Neural cell (in vitro differentiated cells): ENCODE measurements around the gene LZTS2. TPM values are rescaled to one million over a fixed set of nuclear protein-coding genes. Genes with fewer than 3 reads are reported as not detected.

Experiments
- H2AFZ ChIP-seq: fragments of 200-600, 300-800 bp; sonication (generic), shearing (Covaris generic); 2 replicates; pipeline ENCODE4 v1.6.0; 2014; ENCODE audit warnings: low read depth, mild to moderate bottlenecking, antibody characterized with exemption, low read length, moderate library complexity
- H3F3A ChIP-seq: fragments of 200-600 bp; shearing (Covaris generic); 2 replicates; pipeline ENCODE4 v1.6.1; 2016; ENCODE audit warnings: mild to moderate bottlenecking, moderate library complexity, mixed read lengths, antibody characterized with exemption, low read length; ENCODE audit not compliant: insufficient read depth, poor library complexity, severe bottlenecking
- H3K27ac ChIP-seq: fragments of 200-600, 300-800 bp; sonication (generic), shearing (Covaris generic); 2 replicates; pipeline ENCODE4 v1.5.1; 2014; ENCODE audit warnings: mild to moderate bottlenecking, low read length, moderate library complexity
- H3K27me3 ChIP-seq: fragments of 300-800, 200-600 bp; sonication (generic), shearing (Covaris generic); 2 replicates; pipeline ENCODE4 v1.6.0; 2014; ENCODE audit warnings: mild to moderate bottlenecking, low read depth, low read length, moderate library complexity; ENCODE audit not compliant: insufficient read depth
- H3K36me3 ChIP-seq: fragments of 300-800, 200-600 bp; sonication (generic), shearing (Covaris generic); 2 replicates; pipeline ENCODE4 v1.5.1; 2014; ENCODE audit warnings: mild to moderate bottlenecking, antibody characterized with exemption, low read length, moderate library complexity; ENCODE audit not compliant: insufficient read depth
- H3K4me2 ChIP-seq: fragments of 300-800, 200-600 bp; sonication (generic), shearing (Covaris generic); 2 replicates; pipeline ENCODE4 v1.6.0; 2014; ENCODE audit warnings: mild to moderate bottlenecking, low read length
- H3K4me3 ChIP-seq: fragments of 300-800, 200-600 bp; sonication (generic), shearing (Covaris generic); 2 replicates; pipeline ENCODE4 v1.5.1; 2014; ENCODE audit warnings: mild to moderate bottlenecking, low read length, moderate library complexity
- H3K79me2 ChIP-seq: fragments of 200-600 bp; shearing (Covaris generic); replicated peaks from 2 replicates; pipeline ENCODE4 v1.6.0; 2014; ENCODE audit warnings: mild to moderate bottlenecking, low read length, moderate library complexity; ENCODE audit not compliant: insufficient read depth
- H3K9ac ChIP-seq: fragments of 300-800, 200-600 bp; sonication (generic), shearing (Covaris generic); 2 replicates; pipeline ENCODE4 v1.6.1; 2016; ENCODE audit warnings: mild to moderate bottlenecking, low read length, mixed read lengths
- H3K9me2 ChIP-seq: fragments of 200-600 bp; shearing (Covaris generic); 2 replicates; pipeline ENCODE4 v1.6.1; 2016; ENCODE audit warnings: mild to moderate bottlenecking, low read length, mixed read lengths; ENCODE audit not compliant: insufficient read depth
- H3K9me3 ChIP-seq: fragments of 200-600, 300-800 bp; sonication (generic), shearing (Covaris generic); 2 replicates; pipeline ENCODE4 v1.6.1; 2016; ENCODE audit warnings: mild to moderate bottlenecking, mixed run types, low read length, moderate library complexity, mixed read lengths
- H4K20me1 ChIP-seq: fragments of 200-600 bp; shearing (Covaris generic); 2 replicates; pipeline ENCODE4 v1.6.1; 2016; ENCODE audit warnings: mild to moderate bottlenecking, mixed run types; ENCODE audit not compliant: insufficient read depth
- CTCF ChIP-seq: fragments of 450-650 bp; IDR thresholded peaks from 2 replicates; pipeline ENCODE4 v1.5.1; 2014; ENCODE audit warnings: antibody characterized with exemption, mild to moderate bottlenecking, moderate library complexity; ENCODE audit not compliant: poor library complexity, severe bottlenecking
- EP300 ChIP-seq: fragments of 450-650 bp; conservative IDR thresholded peaks from 2 replicates; pipeline ENCODE4 v1.6.1; 2014; ENCODE audit warnings: antibody characterized with exemption, mild to moderate bottlenecking, moderate library complexity; ENCODE audit not compliant: poor library complexity, severe bottlenecking
- EZH2 ChIP-seq: fragments of 200-600, 300-800 bp; shearing (Covaris generic), sonication (generic); IDR thresholded peaks from 2 replicates; pipeline ENCODE4 v1.6.1; 2014; ENCODE audit warnings: antibody characterized with exemption, low read length, borderline replicate concordance, mild to moderate bottlenecking; ENCODE audit not compliant: insufficient read depth, poor library complexity, severe bottlenecking
- MXI1 ChIP-seq: fragments of 450-650 bp; conservative IDR thresholded peaks from 2 replicates; pipeline ENCODE4 v1.6.1; 2014; ENCODE audit warnings: antibody characterized with exemption, mild to moderate bottlenecking; ENCODE audit not compliant: poor library complexity, severe bottlenecking
- POLR2AphosphoS5 ChIP-seq: IDR thresholded peaks from 2 replicates; pipeline ENCODE4 v1.6.1; 2012
- RAD21 ChIP-seq: fragments of 450-650 bp; conservative IDR thresholded peaks from 2 replicates; pipeline ENCODE4 v1.6.1; 2014; ENCODE audit warnings: antibody characterized with exemption, mild to moderate bottlenecking, moderate library complexity
- REST ChIP-seq: IDR thresholded peaks from 2 replicates; pipeline ENCODE4 v1.6.1; 2012; ENCODE audit warnings: borderline replicate concordance
- SMC3 ChIP-seq: fragments of 450-650 bp; conservative IDR thresholded peaks from 2 replicates; pipeline ENCODE4 v1.6.1; 2014; ENCODE audit warnings: antibody characterized with exemption, mild to moderate bottlenecking, moderate library complexity; ENCODE audit not compliant: poor library complexity
- TAF1 ChIP-seq: IDR thresholded peaks from 2 replicates; pipeline ENCODE4 v1.6.1; 2012; ENCODE audit warnings: low read depth
- polyA plus RNA-seq: library from polyadenylated mRNA; depleted of rRNA; stranded (reverse); fragments of >200 nt; gene quantifications from 2 replicates; pipeline ENCODE4 v1.2.3, GENCODE V29; 2014

The LZTS2 gene
- polyA plus RNA-seq, 1 donor from 2014 or later, result 40.1 TPM

- Histone ChIP-seq H3K9ac (no peak overlapping the region), H2AFZ (no peak overlapping the region), H3K79me2 (peaks cover 7% of the 10 kb centered on the region), H3F3A (no peaks in the 10 kb centered on the region), H3K27ac (no peak overlapping the region), H4K20me1 (no peaks in the 10 kb centered on the region), H3K9me3 (no peaks in the 10 kb centered on the region), H3K36me3 (no peaks in the 10 kb centered on the region), H3K9me2 (no peaks in the 10 kb centered on the region), H3K4me2 (no peak overlapping the region), H3K27me3 (no peaks in the 10 kb centered on the region), H3K4me3 (no peak overlapping the region)
- no peak for TF ChIP-seq CTCF
- TF ChIP-seq EZH2, result no peak
- TF ChIP-seq SMC3, result no peak
- TF ChIP-seq MXI1, result no peak
- TF ChIP-seq POLR2AphosphoS5, result no peak
- TF ChIP-seq TAF1, result no peak
These were observed 7.0 kb downstream of the LZTS2 start for GRCh38 chr10:101006593-101007098.

GRCh38 chr10:101007099-101007711, 7.6 kb downstream of the LZTS2 start:
- H3K4me2 ChIP-seq, result no peak overlapping the region
- no peaks in the 10 kb centered on the region for H3F3A ChIP-seq
- H2AFZ ChIP-seq, result no peak overlapping the region
- H3K27ac ChIP-seq, result no peak overlapping the region
- peaks cover 3% of the 10 kb centered on the region for H3K79me2 ChIP-seq
- H3K27me3 ChIP-seq, result no peaks in the 10 kb centered on the region
- no peaks in the 10 kb centered on the region for H4K20me1 ChIP-seq
- H3K9me3 ChIP-seq, result no peaks in the 10 kb centered on the region
- H3K4me3 ChIP-seq, result no peak overlapping the region
- no peak for TF ChIP-seq TAF1
- no peak for TF ChIP-seq EP300
- no peaks in the 10 kb centered on the region for H3K9me2 ChIP-seq
- H3K36me3 ChIP-seq, result no peaks in the 10 kb centered on the region
- no peak overlapping the region for H3K9ac ChIP-seq

- H3K9ac ChIP-seq, result no peak overlapping the region
- H3K79me2 ChIP-seq, result peaks cover 2% of the 10 kb centered on the region
- no peak overlapping the region for H3K4me3 ChIP-seq
- H3K27me3 ChIP-seq, result no peaks in the 10 kb centered on the region
- H3K27ac ChIP-seq, result no peak overlapping the region
- no peaks in the 10 kb centered on the region for H3K9me2 ChIP-seq
- H3K9me3 ChIP-seq, result no peaks in the 10 kb centered on the region
- TF ChIP-seq TAF1 (no peak), CTCF (no peak), MXI1 (no peak), POLR2AphosphoS5 (no peak), RAD21 (no peak), REST (no peak), SMC3 (no peak), EZH2 (no peak), EP300 (no peak)
- no peak overlapping the region for H2AFZ ChIP-seq
- no peaks in the 10 kb centered on the region for H4K20me1 ChIP-seq
- H3F3A ChIP-seq, result no peaks in the 10 kb centered on the region
- H3K36me3 ChIP-seq, result no peaks in the 10 kb centered on the region
- H3K4me2 ChIP-seq, result no peak overlapping the region
These were observed 8.6 kb downstream of the LZTS2 start for GRCh38 chr10:101007915-101008822.
